K562 (cell line): ENCODE results near the gene TMED8. TPM values are rescaled to one million over a fixed set of nuclear protein-coding genes. Genes with fewer than 3 reads are reported as not detected.

Source experiments
- NFIC ChIP-seq: fragments of 450-650 bp; IDR thresholded peaks from 2 replicates; pipeline ENCODE4 v1.6.1; 2017; ENCODE audit warnings: mild to moderate bottlenecking, inconsistent platforms
- NR1H2 ChIP-seq: sonication (generic); formaldehyde crosslinking; IDR thresholded peaks from 2 replicates; pipeline ENCODE4 v1.4.0; 2020; ENCODE audit warnings: mild to moderate bottlenecking, missing genetic modification reagents
- NR3C1 ChIP-seq: sonication (generic); formaldehyde crosslinking; IDR thresholded peaks from 2 replicates; pipeline ENCODE4 v1.8.1; 2022; ENCODE audit warnings: missing genetic modification reagents
- RBM34 ChIP-seq: fragments of 200-400 bp; formaldehyde crosslinking; IDR thresholded peaks from 2 replicates; pipeline ENCODE4 v1.6.1; 2018; ENCODE audit warnings: low read length, borderline replicate concordance; ENCODE audit not compliant: insufficient read depth
- SOX6 ChIP-seq: fragments of 450-650 bp; IDR thresholded peaks from 2 replicates; pipeline ENCODE4 v1.6.1; 2014; ENCODE audit warnings: mild to moderate bottlenecking
- STAG1 ChIP-seq: sonication (generic); formaldehyde crosslinking; IDR thresholded peaks from 2 replicates; pipeline ENCODE4 v1.5.0; 2020; ENCODE audit warnings: missing genetic modification reagents, borderline replicate concordance
- ZNF551 ChIP-seq: fragments of 250-450 bp; sonication (Bioruptor Pico); IDR thresholded peaks from 2 replicates; pipeline ENCODE4 v1.5.0; 2021; ENCODE audit warnings: mild to moderate bottlenecking, moderate library complexity
- polyA plus RNA-seq, 8 experiments: library from polyadenylated mRNA; depleted of rRNA in 4 of 8; stranded (reverse) in 5 of 8; unstranded in 3 of 8; fragments of >200 nt; fragmentation: Nextera tagmentation in 2 of 8; fragmentation: Illumina TruSeq in 1 of 8; extraction: Ambion mirVana in 2 of 8; extraction: Trizol in 1 of 8; gene quantifications; 2 replicates each; pipeline versions ENCODE4 v1.2.1 to v1.2.3, GENCODE V29; 2011 to 2014; ENCODE audit warnings: inconsistent platforms in 1 of 8, missing spikeins in 1 of 8
- total RNA-seq, 7 experiments: library from RNA; depleted of rRNA in 6 of 7; stranded (reverse); fragments of >200 nt in 6 of 7; fragmentation: Illumina TruSeq in 2 of 7; extraction: Trizol in 2 of 7; gene quantifications; 2 replicates each; pipeline versions ENCODE4 v1.2.1 to v1.2.3, GENCODE V29; 2011 to 2021; ENCODE audit warnings: low replicate concordance in 1 of 7
- TF ChIP-seq, protein P1 (sequence below): sonication (generic); formaldehyde crosslinking; IDR thresholded peaks from 2 replicates; pipeline ENCODE4 v1.8.0; 2022; ENCODE audit warnings: mild to moderate bottlenecking, missing genetic modification reagents
- TF ChIP-seq, protein P2 (sequence below), 2 experiments: fragments of 450-650 bp in 1 of 2; sonication (generic) in 1 of 2; formaldehyde crosslinking; conservative IDR thresholded peaks; 2 replicates each; pipeline versions ENCODE4 v1.4.0 to v1.8.1; 2020 to 2022; ENCODE audit warnings: mild to moderate bottlenecking in 1 of 2, missing genetic modification reagents in 1 of 2
- TF ChIP-seq, protein P3 (sequence below), 2 experiments: fragments of 450-650 bp in 1 of 2; IDR thresholded peaks; 2 replicates each; pipeline ENCODE4 v1.6.1; 2011 to 2017; ENCODE audit warnings: low read depth in 2 of 2, antibody characterized with exemption in 1 of 2, borderline replicate concordance in 1 of 2, low read length in 1 of 2, mild to moderate bottlenecking in 1 of 2, mixed read lengths in 1 of 2; ENCODE audit not compliant: control insufficient read depth in 1 of 2
- TF ChIP-seq, protein P4 (sequence below): fragments of 200-600 bp; sonication (generic); IDR thresholded peaks from one replicate; pipeline ENCODE4 v1.6.1; 2012; ENCODE audit warnings: mild to moderate bottlenecking, low read depth, low read length, inconsistent platforms

The TMED8 gene
- total and polyA plus RNA-seq, 9 of the 15 experiments (the other 6 are each of a cell fraction or from before 2014, with no cell fraction given): 3.3 to 17.4 (median 12.0) TPM

DNA sequence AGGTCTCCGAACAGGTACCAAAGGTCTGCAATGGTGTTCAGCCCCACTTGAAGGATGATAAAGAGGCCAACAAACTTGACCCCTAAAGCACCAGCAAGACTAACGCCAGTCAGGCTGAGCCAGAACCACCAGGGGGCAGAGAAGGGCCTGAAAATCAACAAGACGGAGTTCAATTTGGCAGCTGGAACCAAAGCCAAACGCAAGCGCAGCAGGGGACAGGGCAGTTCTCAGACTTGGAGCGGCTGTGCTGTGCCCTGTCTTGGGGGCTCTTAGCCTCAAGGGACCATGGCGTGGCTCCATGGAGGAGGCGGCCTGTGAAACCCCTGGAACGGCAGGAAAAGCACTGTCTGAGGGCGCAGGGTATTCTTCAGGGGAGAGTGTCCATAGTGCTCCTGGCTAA lies 75.8 kb downstream of the TMED8 start (continued):
- TF ChIP-seq, protein P1, sequence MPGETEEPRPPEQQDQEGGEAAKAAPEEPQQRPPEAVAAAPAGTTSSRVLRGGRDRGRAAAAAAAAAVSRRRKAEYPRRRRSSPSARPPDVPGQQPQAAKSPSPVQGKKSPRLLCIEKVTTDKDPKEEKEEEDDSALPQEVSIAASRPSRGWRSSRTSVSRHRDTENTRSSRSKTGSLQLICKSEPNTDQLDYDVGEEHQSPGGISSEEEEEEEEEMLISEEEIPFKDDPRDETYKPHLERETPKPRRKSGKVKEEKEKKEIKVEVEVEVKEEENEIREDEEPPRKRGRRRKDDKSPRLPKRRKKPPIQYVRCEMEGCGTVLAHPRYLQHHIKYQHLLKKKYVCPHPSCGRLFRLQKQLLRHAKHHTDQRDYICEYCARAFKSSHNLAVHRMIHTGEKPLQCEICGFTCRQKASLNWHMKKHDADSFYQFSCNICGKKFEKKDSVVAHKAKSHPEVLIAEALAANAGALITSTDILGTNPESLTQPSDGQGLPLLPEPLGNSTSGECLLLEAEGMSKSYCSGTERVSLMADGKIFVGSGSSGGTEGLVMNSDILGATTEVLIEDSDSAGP (CRISPR knock-in tag): no peak
- no peak for TF ChIP-seq RBM34
- TF ChIP-seq NFIC: 0 out of 2 replicates have a peak, but pooled peaks have one; percentile 15
- TF ChIP-seq, protein P2, sequence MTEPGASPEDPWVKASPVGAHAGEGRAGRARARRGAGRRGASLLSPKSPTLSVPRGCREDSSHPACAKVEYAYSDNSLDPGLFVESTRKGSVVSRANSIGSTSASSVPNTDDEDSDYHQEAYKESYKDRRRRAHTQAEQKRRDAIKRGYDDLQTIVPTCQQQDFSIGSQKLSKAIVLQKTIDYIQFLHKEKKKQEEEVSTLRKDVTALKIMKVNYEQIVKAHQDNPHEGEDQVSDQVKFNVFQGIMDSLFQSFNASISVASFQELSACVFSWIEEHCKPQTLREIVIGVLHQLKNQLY (CRISPR knock-in tag; conservative IDR thresholded peaks at IDR 0.05): no peak
- no peak for TF ChIP-seq NR3C1 (CRISPR knock-in tag)
- TF ChIP-seq, protein P3, sequence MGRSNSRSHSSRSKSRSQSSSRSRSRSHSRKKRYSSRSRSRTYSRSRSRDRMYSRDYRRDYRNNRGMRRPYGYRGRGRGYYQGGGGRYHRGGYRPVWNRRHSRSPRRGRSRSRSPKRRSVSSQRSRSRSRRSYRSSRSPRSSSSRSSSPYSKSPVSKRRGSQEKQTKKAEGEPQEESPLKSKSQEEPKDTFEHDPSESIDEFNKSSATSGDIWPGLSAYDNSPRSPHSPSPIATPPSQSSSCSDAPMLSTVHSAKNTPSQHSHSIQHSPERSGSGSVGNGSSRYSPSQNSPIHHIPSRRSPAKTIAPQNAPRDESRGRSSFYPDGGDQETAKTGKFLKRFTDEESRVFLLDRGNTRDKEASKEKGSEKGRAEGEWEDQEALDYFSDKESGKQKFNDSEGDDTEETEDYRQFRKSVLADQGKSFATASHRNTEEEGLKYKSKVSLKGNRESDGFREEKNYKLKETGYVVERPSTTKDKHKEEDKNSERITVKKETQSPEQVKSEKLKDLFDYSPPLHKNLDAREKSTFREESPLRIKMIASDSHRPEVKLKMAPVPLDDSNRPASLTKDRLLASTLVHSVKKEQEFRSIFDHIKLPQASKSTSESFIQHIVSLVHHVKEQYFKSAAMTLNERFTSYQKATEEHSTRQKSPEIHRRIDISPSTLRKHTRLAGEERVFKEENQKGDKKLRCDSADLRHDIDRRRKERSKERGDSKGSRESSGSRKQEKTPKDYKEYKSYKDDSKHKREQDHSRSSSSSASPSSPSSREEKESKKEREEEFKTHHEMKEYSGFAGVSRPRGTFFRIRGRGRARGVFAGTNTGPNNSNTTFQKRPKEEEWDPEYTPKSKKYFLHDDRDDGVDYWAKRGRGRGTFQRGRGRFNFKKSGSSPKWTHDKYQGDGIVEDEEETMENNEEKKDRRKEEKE (IDR thresholded peaks at IDR 0.05; ENCODE audit: borderline replicate concordance in 1 of 2, control insufficient read depth in 1 of 2, low read depth in 2 of 2, low read length in 1 of 2): no peak
- TF ChIP-seq ZNF551 (CRISPR knock-in tag): no peak
- TF ChIP-seq STAG1 (CRISPR knock-in tag): no peak; the same call in 1 of the 2 replicates
- TF ChIP-seq, protein P4, sequence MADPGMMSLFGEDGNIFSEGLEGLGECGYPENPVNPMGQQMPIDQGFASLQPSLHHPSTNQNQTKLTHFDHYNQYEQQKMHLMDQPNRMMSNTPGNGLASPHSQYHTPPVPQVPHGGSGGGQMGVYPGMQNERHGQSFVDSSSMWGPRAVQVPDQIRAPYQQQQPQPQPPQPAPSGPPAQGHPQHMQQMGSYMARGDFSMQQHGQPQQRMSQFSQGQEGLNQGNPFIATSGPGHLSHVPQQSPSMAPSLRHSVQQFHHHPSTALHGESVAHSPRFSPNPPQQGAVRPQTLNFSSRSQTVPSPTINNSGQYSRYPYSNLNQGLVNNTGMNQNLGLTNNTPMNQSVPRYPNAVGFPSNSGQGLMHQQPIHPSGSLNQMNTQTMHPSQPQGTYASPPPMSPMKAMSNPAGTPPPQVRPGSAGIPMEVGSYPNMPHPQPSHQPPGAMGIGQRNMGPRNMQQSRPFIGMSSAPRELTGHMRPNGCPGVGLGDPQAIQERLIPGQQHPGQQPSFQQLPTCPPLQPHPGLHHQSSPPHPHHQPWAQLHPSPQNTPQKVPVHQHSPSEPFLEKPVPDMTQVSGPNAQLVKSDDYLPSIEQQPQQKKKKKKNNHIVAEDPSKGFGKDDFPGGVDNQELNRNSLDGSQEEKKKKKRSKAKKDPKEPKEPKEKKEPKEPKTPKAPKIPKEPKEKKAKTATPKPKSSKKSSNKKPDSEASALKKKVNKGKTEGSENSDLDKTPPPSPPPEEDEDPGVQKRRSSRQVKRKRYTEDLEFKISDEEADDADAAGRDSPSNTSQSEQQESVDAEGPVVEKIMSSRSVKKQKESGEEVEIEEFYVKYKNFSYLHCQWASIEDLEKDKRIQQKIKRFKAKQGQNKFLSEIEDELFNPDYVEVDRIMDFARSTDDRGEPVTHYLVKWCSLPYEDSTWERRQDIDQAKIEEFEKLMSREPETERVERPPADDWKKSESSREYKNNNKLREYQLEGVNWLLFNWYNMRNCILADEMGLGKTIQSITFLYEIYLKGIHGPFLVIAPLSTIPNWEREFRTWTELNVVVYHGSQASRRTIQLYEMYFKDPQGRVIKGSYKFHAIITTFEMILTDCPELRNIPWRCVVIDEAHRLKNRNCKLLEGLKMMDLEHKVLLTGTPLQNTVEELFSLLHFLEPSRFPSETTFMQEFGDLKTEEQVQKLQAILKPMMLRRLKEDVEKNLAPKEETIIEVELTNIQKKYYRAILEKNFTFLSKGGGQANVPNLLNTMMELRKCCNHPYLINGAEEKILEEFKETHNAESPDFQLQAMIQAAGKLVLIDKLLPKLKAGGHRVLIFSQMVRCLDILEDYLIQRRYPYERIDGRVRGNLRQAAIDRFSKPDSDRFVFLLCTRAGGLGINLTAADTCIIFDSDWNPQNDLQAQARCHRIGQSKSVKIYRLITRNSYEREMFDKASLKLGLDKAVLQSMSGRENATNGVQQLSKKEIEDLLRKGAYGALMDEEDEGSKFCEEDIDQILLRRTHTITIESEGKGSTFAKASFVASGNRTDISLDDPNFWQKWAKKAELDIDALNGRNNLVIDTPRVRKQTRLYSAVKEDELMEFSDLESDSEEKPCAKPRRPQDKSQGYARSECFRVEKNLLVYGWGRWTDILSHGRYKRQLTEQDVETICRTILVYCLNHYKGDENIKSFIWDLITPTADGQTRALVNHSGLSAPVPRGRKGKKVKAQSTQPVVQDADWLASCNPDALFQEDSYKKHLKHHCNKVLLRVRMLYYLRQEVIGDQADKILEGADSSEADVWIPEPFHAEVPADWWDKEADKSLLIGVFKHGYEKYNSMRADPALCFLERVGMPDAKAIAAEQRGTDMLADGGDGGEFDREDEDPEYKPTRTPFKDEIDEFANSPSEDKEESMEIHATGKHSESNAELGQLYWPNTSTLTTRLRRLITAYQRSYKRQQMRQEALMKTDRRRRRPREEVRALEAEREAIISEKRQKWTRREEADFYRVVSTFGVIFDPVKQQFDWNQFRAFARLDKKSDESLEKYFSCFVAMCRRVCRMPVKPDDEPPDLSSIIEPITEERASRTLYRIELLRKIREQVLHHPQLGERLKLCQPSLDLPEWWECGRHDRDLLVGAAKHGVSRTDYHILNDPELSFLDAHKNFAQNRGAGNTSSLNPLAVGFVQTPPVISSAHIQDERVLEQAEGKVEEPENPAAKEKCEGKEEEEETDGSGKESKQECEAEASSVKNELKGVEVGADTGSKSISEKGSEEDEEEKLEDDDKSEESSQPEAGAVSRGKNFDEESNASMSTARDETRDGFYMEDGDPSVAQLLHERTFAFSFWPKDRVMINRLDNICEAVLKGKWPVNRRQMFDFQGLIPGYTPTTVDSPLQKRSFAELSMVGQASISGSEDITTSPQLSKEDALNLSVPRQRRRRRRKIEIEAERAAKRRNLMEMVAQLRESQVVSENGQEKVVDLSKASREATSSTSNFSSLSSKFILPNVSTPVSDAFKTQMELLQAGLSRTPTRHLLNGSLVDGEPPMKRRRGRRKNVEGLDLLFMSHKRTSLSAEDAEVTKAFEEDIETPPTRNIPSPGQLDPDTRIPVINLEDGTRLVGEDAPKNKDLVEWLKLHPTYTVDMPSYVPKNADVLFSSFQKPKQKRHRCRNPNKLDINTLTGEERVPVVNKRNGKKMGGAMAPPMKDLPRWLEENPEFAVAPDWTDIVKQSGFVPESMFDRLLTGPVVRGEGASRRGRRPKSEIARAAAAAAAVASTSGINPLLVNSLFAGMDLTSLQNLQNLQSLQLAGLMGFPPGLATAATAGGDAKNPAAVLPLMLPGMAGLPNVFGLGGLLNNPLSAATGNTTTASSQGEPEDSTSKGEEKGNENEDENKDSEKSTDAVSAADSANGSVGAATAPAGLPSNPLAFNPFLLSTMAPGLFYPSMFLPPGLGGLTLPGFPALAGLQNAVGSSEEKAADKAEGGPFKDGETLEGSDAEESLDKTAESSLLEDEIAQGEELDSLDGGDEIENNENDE: no peak
- no peak for TF ChIP-seq NR1H2 (CRISPR knock-in tag)
- no peak for TF ChIP-seq SOX6
